HG03378 (cell line): ENCODE measurements around the gene EPHB1.
"Not testable (repeated sequence)": the region's sequence is repeated elsewhere in the genome, so short reads cannot be mapped to it uniquely, and the experiment has no call there.

Experiments
- ATAC-seq: cut with Tn5 transposase; IDR thresholded peaks from one replicate; pipeline ENCODE4 v1.9.1; 2021; ENCODE audit warnings: mild to moderate bottlenecking, moderate library complexity; ENCODE audit not compliant: unreplicated experiment

Gene EPHB1

DNA sequence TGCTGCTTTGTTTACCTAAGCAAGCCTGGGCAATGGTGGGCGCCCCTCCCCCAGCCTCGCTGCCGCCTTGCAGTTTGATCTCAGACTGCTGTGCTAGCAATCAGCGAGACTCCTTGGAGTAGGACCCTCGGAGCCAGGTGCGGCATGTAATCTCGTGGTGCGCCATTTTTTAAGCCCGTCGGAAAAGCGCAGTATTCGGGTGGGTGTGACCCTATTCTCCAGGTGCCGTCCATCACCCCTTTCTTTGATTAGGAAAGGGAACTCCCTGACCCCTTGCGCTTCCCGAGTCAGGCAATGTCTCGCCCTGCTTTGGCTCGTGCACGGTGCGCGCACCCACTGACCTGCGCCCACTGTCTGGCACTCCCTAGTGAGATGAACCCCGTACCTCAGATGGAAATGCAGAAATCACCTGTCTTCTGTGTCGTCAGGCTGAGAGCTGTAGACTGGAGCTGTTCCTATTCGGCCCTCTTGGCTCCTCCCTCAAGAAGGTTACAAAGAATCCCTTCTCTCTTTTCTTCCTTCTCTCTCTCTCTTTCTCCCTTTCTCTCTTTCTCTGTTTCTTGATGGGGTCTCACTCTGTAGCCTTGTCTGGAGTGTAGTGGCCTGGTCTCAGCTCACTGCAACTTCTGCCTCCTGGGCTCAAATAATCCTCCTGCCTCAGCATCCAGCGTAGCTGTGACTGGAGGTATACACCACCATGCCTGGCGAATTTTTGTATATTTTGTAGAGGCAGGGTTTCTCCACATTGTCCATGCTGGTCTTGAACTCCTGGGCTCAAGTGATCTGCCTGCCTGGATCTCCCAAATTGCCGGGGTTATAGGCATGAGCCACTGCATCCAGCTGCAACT is 235.9 kb downstream of the EPHB1 start:
- ATAC-seq: not testable (repeated sequence)

DNA sequence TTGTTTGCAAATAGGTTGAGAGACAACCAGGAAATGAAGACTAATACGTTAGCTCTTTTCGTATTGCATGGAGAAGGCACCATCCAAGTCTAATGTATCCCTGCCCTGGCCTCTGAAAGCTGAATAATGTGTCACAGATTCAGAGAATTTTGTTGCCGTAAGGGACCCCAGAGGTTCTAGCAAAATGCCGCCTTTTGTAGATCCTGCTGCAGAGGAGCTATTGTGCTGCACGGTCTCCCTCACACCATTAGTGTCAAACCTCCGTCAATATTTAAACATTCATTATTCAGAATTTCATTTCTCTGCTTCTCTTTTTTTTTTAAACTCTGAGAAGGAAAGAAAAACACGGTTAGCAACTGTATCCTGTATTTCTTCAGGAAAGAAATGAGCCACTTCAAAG is 238.7 kb downstream of the EPHB1 start:
- ATAC-seq: no peak

DNA sequence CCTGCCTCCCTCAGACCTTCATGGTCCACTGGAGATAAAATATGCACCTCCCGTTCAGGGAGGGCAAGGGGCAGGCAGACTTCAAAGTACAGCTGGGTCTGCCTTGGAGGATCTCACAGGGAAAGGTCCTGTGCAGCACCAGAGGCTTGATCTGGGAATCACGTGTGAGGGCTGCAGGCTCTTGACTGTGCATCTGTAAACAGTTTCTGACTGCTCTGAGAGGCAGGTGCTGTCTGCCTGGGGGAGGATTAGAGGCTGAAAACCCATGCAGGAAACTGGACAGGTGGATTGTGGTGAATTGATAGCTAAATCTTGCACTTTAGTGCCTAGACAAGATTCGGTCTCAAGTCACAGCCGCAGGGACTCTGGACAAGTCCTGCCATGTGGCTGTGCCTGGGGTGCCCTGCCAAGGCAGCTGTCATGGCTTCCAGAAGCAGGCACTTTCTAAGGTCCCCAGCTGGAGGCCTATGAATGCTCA is 239.3 kb downstream of the EPHB1 start:
- ATAC-seq: no peak

DNA sequence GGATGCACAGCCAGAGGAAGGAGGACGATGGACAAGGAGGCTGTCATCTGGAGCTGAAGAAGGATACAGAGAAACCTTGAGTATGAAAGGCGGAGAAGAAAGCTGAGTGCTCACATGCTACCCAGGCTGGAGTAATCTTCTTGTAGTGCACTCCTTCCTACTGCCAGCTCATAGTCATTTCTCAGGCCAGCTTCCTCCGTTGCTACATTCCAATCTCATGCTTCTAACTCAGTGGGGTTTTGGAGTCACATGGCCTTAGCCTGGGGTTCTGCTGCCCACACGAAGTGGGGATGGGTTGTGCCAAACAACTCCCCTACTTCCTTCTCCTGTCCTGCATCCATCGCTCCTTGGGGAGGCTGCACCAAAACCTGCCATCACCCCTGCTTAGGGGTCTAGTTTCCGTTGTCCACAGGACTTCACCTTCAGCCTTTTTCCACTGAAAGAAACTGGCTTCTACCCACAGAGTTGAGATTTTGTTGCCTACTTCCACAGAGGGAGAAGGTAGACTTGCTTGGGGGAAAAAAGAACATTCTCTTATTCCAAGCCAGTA is 239.9 kb downstream of the EPHB1 start:
- no peak for ATAC-seq

DNA sequence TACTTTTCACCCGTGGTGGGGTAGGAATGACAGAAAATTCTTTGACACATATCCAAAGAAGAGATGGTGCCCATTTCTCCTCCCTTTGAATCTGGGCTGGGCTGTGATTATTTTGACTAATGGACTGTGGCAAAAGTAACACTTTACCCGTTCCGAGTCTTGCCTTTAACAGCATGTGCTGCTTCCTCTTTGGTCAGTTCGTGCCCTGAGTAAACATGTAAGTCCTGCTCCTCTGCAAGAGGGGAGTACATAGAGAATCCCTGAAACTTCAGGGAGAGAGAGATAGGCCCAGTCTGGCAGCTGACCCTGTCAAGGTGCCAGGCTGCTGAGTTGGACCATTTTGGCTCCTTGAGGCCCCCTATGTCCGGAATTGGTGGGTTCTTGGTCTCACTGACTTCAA is 243.1 kb downstream of the EPHB1 start:
- no peak for ATAC-seq

DNA sequence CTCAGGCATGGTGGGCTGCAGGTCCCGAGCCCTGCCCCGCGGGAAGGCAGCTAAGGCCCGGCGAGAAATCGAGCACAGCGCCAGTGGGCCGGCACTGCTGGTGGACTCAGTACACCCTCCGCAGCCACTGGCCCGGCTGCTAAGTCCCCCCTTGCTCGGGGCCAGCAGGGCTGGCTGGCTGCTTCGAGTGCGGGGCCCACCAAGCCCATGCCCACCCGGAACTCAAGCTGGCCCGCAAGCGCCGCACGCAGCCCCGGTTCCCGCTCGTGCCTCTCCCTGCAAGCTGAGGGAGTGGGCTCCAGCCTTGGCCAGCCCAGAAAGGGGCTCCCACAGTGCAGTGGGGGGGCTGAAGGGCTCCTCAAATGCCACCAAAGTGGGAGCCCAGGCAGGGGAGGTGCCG is 244.5 kb downstream of the EPHB1 start:
- ATAC-seq: not testable (repeated sequence)

DNA sequence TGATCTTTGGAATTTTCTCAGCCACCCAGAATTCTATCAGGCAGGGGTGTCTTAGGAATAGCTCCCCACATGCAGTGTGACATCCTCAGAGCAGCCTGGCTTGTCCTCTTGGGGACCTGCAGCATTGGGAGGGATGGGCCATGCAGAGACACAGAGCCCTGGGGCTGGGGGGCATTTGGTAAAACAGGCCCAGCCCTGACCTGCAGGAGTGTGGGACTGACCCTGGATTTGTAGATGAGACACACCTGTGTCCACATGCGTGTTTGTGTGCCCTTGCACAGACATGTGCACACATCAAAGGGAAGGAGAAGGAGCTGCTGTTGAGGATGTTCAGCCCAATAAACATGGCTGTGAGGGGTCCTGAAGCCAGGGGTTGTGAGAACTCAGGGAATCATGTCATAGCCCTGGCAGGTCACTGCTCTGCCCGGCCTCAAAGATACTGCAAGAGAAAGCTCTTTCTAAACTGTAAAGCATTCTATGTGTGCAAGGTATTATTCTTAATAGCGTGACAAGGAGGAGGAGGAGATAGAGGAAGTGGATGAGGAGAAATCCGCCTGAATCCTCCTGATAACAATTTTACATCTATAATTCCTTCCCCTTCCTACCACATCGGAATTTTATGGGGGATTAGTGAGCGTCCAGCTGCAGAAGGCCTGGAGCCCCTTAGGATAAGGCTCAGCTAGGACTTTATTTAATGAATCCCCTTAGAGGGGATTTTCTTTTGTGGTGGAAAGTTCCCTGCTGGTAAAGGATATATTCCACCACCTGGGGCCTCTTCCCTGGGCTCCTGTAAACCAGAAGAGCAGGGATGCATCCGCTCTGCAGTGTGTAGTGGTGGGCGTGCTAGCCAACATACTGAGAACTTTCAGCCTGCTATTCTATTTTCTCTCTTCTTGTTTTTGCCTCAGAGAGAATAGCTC is 245.5 kb downstream of the EPHB1 start:
- no peak for ATAC-seq

DNA sequence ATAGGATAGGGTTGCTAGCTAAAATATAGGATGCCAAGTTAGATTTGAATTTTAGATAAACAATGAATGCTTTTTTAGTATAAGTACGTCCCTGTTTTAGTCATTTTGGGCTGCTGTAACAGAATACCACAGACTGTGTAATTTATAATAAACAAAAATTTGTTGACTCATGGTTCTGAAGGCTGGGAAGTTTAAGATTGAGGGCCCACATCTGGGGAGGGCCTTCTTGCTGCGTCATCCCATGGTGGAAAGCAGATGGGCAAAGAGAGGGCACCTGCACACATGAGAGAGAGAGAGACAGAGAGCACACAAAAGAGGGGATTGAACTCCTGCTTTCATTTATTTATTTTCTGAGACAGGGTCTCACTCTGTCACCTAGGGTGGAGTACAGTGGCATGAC is 246.5 kb downstream of the EPHB1 start:
- ATAC-seq: no peak

DNA sequence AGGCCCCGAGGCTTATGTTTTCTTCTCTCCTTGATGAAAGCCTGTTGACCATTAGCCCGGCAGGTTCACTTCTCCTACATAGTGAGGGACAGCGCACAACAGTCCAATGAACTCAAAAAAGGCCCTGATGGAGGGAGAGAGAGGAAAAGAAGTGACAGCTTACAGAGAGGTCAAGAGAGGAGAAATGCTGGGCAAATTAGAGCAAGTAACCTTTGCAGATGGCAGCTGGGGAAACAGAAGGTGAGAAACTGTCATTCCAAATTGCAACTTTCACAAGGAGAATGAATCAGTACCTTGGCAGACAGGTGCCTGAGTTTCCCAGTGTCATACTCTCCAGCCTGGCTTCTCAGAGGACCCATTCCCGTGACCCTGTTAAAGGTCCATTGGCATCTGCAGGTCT is 252.0 kb downstream of the EPHB1 start:
- no peak for ATAC-seq

DNA sequence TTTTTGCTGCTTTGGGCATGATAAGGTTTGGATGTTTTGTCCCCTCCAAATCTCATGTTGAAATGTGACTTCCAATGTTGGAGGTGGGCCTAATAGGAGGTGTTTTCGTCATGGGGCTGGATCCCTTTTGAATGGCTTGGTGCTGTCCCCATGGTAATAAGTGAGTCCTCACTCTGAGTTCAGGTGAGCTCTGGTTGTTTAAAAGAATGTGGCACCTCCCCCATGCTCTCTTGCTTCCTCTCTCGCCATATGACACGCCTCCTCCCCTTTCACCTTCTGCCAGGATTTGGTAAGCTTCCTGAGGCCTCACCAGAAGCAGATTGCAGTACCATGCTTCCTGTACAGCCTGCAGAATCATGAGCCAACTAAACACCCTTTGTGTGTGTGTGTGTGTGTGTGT is 255.5 kb downstream of the EPHB1 start:
- ATAC-seq: no peak

DNA sequence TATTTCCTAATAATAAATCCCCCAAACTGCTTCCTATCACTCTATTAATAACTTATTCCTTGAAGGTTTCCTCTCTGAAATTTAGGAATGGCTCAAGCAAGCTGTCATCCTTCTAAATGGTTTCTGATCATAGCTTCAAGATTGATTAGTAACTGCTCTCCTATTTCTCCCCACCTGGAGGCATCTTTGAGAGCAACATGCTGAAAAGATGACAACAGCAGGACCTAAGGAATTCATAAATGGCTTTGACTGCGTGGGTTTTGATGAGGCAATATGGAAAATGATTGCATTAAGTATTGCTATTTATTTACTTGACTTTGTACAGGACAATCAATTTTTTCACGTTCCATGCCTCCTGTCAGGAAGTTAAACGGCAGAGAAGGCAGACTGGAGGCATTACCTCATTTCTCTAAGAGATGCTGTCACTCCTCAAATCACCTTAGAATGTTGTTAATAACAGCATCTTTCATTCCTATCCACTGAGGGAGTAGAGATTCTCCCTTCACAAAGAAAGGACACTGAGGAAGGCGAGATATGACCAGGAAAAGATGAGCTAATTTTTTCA is 256.4 kb downstream of the EPHB1 start:
- no peak for ATAC-seq

DNA sequence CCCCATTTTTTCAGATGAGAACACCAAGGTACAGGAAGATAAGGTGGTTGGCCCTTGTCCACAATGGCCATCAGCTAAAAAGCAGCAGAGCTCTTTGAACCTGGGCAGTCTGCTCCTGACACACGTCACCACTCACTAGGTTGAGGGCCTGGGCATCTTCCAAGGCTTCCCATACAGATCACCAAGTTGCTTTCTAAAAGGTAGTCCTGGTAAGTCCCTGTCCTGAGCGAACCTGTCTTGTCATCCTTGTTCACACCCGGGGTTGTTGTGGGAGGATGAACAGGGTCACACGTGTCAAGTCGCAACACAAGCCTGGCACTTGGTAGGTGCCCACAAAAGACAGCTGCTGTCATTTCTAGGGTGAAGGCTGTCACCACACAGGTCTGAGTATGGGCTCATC is 260.4 kb downstream of the EPHB1 start:
- no peak for ATAC-seq

DNA sequence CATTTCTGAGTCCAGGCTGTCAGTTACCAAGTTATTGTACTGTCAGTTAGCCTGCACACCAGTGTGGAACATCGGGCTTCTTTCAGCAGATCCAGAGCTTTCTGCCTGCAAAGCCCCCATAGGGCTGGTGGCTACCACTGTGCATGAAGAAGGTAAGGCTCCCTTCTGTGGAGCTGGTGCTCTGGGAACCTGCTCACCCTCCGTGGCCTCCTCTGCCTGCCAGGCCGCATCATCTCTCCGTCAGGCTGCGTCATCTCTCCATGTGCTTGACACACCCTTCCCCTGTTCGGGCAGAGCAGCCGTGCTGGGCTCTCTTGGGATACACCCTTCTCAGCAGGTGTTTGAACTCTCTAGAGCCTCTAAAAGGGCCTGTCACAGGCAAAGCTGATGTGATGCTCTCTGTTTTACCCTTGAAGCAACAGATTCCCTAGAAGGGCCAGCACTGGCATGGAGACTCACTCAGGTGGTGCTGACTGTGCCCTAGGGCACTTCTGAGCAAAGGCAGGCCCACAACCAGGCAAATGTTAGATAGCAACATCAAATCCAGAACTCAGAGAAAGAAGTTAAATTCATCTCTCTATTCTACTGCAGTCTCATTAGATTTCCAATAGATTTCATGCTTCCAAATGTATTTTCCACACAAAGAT is 261.1 kb downstream of the EPHB1 start:
- no peak for ATAC-seq

DNA sequence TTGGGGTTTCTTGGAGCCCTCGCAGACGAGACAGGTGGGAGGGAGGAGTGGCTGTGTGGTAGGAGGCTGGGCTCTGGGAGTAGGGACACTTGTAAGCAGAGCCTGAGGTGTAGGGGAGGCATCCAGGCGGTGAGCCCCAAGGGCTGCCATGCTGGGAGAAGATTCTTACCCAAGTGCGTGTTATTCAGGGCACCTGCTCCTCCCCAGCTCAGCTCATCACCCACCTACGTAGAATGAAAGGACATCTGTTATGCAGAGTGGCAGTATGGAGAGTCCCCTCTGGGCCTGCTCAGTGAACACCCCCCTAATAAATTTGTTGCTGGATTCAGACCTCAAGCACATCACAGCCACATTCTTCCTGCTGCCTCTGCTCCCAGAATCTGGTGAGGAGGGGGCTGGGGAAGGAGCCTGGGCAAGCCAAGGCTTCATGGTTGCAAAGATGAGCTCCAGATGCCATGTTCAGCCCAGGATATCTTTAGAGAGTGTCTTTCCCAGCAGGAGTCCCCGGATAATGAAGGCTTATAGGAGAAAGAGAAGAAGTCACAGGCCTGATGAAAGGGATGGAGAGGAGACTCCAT is 261.8 kb downstream of the EPHB1 start:
- no peak for ATAC-seq

DNA sequence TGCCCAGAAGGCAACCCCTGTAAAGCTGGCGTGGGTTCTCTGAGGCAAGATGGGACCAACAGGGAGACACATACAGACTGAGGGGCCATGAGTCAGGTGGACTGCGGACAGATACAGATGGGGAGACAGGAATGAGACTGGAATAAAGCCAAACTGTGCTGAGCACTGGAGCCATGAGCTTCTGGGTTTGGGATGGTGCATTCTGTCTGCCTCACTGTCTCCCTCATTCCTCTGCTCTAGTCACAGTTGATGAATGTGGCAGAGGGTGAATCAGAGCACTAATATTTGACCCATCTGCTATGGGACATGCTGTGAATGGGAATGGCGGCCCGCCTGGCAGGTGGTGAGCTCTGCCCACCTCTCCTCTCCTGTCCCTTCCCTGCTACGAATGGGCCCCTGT is 262.9 kb downstream of the EPHB1 start:
- no peak for ATAC-seq

DNA sequence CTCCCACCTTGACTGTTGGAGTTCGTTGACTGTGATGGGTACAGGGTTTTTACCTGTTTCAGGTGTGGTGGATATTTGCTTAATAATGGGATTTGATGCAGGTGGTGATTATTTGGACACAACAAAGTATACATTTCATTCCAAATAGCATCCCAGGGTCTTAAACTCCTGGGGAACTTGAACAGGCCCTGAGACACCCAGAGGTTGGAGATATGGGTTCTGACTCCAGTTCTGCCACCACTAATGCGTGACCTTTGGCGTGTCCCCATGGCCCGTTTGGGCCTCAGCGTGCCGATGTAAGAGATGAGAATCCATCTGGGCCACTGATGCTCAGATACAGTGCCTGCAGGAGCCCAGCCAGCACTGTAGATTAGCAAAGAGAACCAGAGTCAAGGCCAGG is 264.5 kb downstream of the EPHB1 start:
- ATAC-seq: no peak

DNA sequence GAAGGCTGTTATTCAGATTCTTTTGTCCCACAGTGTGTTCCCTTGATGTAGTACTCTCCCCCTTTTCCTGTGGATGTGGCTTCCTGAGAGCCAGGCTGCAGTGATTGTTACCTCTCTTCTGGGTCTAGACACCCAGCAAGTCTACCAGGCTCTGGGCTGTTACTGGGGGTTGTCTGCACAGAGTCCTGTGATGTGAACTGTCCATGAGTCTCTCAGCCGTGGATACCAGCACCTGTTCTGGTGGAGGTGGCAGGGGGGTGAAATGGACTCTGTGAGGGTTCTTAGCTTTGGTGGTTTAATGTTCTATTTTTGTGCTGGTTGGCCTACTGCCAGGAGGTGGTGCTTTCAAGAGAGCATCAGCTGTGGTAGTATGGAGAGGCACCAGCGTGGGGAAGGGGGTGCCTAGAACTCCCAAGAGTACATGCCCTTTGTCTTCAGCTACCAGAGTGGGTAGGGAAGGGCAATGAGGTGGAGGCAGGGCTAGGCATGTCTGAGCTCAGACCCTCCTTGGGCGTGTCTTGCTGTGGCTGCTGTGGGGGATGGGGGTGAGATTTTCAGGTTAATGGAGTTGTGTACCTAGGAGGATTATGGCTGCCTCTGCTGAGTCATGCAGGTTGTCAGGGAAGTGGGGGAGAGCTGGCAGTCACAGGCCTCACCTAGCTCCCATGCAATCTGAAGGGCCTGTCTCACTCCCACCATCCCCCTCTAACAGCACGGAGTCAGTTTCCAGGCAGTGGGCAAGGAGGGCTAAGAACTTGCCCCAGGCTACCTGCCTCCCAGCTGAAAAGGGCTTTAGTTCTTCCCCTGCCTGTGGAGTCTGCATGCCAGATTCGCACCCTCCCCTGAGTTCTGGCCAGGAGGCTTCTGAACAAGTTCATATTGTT is 272.0 kb downstream of the EPHB1 start:
- ATAC-seq: not testable (repeated sequence)

DNA sequence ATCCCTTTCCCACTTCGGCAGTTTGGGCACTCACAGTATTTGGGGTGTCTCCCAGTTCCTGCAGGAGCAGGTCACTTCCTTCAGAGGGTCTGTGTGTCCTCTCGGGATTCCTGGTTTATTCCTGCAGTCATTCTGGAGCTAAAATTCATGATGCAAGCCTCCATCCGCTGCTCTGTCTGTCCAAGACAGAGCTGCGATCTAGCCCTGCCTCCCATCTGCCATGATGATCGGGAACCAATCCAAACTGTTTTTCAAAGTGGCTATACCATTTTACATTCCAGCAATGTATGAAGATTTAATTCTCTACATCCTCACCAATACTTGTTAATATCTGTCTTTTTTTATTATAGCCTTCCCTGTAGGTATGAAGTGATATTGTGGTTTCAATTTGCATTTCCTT is 273.0 kb downstream of the EPHB1 start:
- ATAC-seq: no peak

DNA sequence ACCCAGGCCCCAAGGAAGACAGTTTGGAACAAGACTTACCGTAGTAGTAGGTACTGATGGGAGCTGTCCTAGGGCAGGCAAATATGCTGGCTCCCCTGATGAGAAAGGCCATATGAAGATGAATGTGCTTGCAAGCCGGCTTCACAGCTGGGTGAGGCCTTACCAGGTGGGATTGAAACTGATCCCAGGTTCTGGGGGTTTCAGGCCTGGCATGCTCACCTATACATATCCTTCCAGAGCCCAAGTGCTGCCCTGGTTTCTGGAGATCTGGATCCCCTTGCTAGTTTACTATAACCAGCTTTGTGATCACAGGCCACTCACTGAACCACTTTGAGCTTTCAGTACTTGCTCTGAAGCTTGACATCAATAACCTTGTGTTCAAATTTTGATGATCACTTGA is 274.3 kb downstream of the EPHB1 start:
- no peak for ATAC-seq
